GM08714 (cell line): ENCODE measurements around the gene AQP12A.

ENCODE experiments used
- H3K4me3 ChIP-seq: fragments of 200-500 bp; sonication (Bioruptor generic); 2 replicates; pipeline ENCODE4 v1.5.1; 2014; ENCODE audit warnings: mild to moderate bottlenecking, low read length, inconsistent platforms
- ZNF274 ChIP-seq: IDR thresholded peaks from 2 replicates; pipeline ENCODE4 v1.6.1; 2012; ENCODE audit warnings: mild to moderate bottlenecking, low read depth, low read length

The AQP12A gene

DNA sequence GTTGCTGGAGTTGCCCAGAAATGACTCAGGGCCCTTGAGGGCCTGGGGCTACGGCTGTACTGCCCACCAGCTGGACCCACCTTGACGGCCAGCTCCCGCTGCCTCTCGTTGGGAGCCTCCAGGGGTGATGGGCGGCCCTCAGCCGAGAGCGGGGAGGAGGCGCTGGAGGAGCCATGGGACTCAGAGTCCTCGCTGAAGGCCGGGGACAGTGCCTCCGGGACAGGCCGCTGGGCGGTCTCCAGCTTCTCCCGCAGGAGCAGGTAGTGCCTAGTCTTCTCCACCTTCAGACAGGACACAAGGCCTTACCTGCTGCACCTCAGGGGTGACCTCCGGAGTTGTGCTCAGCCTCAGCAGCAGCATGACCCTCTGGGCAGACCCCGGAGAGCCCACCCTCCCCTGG is 30.7 kb downstream of the AQP12A start:
- TF ChIP-seq ZNF274, result no peak
- no peak overlapping the region for H3K4me3 ChIP-seq

DNA sequence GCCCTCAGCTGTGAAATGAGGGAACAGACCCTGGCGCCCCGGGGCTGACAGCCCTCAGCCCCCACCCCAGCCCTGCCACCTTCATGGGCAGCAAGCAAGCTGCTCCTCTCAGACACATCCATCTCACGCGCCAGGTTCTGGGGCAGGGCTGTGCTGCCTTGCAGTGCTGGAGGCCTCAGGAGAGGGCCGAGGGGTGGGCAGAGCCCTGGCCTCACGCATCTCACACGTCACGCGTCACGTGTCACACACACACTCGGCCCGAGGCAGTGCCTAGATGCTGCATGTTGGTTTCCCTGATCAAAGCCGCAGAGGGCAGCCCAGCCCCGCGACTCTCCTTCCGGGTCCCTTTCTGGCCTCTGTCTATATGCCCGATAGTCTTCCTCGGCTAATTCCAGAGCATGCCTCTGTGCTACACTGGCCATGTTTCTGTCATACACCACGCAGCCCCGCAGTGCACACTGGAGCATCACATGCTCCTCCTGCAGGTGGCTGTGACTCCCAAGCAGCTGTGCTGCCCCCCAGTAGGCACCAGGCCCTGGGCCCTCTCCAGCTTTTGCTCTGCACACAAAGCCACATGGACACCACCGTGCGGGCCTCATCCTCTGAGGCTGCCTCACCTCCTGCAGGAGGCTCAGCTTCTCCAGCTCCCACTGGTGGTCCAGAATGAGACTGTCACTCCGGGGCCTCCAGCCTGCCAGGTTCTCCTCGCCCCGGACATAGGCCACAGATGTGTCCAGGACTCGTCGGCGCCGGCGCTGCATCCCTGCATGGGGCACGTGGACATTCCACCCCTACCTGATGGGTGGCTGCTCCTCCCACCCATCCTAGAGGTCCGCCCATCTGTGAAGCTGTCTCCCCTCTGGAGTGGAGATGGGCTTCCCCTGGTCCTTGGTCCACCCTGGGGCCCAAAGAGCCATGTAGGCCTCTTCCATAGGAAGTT is 31.4 kb downstream of the AQP12A start:
- H3K4me3 ChIP-seq, result no peak overlapping the region
- no peak for TF ChIP-seq ZNF274

DNA sequence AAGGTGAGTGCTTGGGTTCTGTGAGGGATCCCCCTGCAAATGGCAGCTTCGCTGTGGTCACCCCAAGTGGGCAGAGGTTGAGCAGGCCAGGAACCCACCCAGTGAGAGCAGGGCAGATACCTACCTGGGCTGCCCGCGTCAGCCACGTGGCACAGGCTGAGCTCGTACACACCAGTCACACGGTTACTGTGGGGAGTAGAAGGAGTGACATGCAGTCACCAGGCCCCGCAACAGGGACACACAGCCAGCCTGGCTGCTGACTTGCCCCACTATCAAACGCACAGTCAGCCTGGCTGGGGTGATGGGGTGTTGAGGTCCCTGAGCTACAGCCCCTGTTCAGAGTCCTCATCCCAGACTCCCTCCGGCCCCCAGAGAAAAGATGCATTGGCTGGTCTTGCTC is 32.2 kb downstream of the AQP12A start:
- H3K4me3 ChIP-seq, result no peak overlapping the region
- TF ChIP-seq ZNF274, result no peak

DNA sequence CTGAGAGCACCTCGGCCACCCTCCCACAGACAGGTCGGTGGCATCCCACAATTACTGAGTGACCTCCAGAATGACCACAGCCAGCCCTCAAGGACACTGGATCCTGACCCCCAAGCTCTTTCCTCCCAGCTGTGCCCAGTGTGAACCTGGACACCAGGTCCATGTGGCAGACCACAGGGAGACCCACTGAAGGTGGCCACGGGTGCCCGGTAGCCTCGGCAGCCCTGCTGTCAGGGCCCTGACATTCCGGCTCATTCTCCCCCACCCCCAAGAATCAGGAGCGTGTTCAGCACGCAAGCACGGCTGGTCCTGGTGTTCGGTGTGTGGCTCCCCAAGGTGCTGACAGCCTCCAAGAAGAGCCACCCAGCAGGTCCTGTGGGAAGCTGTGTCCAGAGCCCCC is 32.8 kb downstream of the AQP12A start:
- H3K4me3 ChIP-seq, result no peak overlapping the region
- TF ChIP-seq ZNF274, result no peak

DNA sequence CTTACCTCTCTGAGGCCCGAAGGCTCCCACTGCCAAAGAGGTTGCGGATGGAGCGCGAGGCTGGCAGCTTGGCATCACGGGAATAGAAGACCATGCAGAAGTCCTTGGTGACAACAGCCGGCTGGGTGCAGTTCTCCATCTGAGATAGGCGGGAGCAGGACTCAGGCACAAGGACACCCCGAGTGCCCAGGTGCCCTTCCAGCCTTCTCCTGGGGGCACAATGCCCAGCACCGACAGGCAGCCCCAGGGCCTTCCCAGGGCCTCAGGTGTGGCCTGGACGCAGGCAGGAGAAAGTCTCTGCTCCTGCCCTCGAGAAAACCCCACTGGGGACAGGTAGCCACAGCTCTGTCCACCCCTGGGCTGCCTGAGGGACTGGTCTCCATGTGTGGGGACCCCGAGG is 33.6 kb downstream of the AQP12A start:
- no peak for TF ChIP-seq ZNF274
- no peak overlapping the region for H3K4me3 ChIP-seq

DNA sequence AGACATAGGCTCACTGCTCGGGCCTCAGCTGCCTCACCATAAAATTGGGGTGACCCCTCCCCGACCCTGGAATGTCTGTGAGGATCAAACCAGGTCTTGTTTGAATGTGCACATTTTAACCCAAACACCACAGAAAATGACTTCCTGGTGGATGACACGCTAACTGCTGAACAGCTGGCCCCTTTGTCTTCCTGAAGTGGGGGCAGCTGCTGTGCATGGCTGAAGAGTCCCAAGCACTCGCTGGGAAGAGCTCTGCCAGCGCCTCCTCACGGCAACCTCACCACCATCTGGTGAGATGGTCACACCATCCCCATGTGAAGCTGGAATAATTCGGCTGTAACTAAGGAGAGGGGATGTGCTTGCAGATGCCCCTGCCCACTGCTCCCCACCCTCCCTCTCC is 34.0 kb downstream of the AQP12A start:
- no peak for TF ChIP-seq ZNF274
- no peak overlapping the region for H3K4me3 ChIP-seq

DNA sequence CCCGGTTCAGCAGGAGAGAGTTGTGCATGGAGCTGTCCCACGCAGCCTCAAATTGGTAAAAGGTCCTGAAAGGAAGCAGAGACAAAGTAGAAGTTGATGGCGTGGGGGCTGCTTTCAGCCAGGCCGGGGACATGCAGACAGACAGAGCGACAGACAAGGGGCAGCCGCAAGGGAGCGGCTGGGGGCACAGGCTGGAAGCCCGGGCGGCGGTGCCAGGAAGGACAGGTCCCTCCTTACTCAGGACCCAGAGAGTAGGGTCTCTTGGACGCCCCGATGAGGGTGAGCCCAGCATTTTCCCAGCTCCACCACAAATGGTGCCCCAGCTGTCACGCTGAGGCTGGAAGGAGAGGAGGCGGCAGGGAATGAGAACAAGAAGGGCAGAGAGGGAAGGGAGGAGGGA is 35.2 kb downstream of the AQP12A start:
- TF ChIP-seq ZNF274, result no peak
- H3K4me3 ChIP-seq, result no peak overlapping the region

DNA sequence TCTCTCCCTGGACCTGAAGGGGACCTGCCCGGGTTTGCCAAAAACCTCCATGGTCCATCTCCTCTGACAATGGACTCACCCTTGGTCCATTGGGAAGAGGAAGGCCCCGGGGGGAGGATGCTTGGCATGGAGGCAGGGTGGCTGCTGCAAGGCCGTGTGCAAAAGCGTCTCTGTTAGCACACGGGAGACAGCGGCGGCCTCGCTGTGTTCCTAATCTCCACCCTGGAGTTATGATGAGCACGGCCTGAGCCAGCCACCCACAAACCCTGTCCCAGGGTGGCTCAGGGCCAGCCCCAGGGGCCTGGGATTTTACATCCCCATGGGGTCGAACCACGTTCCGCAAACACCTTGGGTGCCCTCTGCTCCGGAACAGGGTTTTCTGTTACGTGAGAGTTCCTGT is 35.8 kb downstream of the AQP12A start:
- H3K4me3 ChIP-seq, result no peak overlapping the region
- TF ChIP-seq ZNF274, result no peak

DNA sequence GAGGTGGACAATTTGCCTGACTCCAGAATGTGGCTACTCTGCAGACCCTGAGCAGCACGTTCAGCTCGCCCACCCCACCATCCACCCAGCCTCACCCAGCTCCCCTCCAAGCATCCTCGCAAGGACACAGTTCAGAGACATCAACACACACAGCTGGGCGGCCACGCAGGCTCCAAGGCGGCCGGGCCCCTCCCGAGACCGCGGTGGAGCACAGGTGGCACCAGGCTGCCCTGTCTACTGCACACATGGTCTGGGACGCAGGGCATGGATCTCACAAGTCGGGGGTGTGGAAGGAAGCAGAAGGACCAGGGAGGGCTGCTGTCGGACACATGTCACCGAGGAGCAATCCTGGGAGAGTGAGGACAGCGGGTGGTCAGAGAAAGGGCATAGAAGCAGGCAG is 36.2 kb downstream of the AQP12A start:
- TF ChIP-seq ZNF274, result no peak
- no peak overlapping the region for H3K4me3 ChIP-seq

DNA sequence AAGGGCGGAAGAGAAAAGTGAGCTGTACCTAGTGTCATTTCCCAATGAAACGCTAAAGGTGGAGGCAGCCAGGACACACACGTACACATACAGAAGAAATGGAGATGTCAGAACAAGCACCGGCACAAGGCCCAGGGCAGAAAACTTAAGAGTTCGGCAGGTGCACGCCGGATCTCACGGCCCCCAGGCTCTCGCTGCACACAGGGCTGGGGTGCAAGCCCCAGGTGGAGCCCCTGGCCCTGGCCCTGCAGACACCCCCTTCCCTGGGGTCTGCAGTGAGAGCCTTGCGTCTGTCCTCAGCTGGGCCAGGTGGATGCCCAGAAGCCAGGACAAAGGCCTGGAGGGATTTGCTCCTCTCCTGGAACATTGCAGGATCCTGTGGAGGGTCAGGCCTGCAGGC is 36.7 kb downstream of the AQP12A start:
- TF ChIP-seq ZNF274, result no peak
- no peak overlapping the region for H3K4me3 ChIP-seq

DNA sequence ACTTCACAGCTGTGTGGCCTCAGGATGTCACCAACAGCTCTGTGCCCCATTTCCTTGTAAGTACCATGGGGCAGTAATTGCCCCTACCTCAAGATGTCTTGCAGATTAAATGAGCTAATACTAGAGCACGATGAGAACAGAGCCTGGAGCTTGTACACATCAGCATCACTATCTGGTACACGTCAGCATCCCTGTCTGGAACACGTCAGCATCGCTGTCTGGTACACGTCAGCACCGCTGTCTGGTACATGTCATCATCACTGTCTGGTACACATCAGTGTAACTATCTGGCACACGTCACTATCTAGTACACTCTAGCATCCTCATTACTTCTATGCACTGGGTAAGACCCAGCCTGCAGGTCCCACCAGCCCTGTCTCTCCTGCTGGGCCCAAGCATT is 37.2 kb downstream of the AQP12A start:
- no peak overlapping the region for H3K4me3 ChIP-seq
- no peak for TF ChIP-seq ZNF274

DNA sequence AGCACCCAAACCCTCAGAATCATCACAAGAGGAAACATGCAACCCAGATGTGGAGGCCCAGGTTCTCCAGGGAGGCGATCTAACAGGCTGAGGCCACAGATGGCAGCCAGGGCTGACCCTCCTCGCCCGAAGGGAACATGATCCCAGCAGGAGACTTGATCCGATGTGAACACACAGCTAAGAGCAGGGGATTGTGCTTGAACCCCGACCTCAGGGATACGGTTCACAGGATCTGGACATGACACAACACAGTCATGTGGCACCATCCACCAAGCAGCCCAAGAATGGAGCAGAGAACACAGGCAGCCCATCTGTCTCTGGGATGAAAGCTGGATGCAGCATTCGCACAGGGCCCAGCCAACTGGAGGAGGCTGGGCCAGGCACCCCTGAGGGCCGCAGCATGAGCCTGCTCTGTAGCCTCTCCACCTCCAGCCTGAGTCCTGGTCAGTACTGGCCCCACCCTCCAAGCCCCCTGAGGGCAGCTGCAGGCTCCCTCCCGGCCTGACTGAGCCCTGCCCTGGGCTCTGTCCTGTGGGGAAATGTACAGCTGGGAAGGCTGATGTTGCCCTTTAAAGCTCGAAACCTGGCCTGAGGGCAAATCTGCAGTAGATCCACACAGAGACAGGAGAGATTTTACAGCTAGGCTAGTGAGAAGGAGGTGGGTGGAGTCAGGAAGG is 39.0 kb downstream of the AQP12A start:
- TF ChIP-seq ZNF274, result no peak

DNA sequence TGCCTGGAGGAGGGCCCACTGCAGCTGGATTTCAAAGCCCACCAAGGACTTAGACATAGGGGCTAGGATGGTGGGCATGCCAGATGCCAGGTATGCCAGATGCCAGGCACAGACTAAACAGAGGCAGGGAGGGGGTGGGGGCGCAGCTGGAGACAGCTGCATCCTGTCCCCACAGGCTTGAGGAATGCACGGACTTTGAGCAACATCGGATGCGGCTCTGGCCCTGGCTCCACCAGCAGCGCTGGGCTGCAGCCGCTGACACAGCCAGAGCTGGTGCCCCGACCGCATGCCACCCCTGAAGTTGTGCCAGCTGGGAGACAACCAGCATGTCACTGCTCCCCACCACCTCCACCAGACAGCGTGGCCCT is 39.5 kb downstream of the AQP12A start:
- no peak overlapping the region for H3K4me3 ChIP-seq
- no peak for TF ChIP-seq ZNF274

More for the DNA sequence above, 39.0 kb downstream of the AQP12A start:
- no peak overlapping the region for H3K4me3 ChIP-seq

DNA sequence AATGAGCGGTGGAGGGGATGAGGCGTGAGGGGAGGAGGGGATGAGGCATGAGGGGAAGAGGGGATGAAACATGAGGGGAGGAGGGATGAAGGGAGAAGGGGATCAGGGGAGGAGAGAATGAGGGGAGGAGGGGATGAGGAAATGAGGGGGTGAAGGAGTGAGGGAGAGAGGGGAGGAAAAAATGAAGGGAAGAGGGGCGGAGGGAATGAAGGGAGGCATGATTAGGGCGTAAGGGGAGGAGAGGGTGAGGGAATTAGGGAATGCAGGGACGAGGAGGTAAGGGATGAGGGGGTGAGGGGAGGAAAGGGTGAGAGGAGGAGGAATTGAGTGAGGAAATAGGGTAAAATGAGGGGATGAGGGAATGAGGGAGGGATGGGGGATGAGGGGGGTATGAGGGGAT is 40.5 kb downstream of the AQP12A start:
- no peak overlapping the region for H3K4me3 ChIP-seq
- no peak for TF ChIP-seq ZNF274

DNA sequence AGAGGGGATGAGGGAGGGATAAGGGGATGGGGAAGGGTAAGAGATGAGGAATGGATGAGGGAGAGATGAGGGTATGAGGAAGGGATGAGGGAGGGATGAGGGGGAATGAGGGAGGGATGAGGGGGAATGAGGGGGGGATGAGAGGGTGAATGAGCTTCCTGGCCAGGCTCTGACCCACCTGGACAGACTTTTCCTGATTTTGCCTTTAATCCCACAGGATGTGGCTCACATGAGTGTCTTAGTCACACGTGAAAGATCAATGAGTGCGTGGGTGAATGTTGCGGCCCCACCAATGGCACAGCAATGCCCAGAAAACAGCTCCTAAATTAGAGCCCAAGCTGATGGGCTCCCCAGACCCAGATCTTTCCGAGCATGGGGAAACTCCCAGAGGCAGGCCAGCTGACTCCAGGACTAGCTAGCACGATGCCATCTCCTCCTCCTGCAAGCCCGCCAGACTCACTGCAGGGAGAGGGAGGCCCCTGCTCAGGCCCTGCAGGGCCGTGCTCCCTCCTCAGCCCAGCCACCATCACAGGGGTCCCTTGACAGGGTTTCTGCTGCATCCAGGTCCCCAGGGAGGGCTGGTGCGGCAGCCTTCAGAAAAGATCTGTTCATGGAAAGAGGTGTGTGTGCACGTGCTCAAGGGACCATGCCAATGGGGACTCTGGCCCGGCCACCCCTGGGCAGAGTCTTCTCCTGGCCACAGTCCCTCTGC is 41.4 kb downstream of the AQP12A start:
- H3K4me3 ChIP-seq, result no peak overlapping the region
- no peak for TF ChIP-seq ZNF274
